ENCODE results near the gene TMEM30A. TPM values are rescaled to one million over a fixed set of nuclear protein-coding genes. Genes with fewer than 3 reads are reported as not detected.

The TMEM30A gene
- total RNA-seq, 1 donor = 126 TPM

DNA sequence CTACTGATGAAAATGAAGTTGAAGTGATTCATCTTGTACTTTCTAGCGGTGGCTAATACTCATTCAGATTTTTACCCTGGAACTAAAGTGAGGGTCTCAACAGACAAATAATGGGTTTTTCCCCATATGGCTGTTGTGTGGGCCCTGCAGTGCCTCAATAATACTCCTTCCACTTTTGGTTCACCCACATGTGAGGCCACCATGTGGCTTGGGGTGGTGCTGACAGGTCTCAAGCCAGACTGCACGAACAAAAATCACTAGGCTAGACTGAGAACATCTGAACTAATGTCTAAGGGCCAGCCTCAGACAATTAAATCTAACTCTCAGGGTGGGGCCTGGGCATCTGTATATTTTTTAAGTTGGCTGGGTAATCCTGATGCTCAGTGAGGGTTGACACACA lies 70.9 kb downstream of the TMEM30A start:
- Histone ChIP-seq H3K27me3 (ENCODE audit: insufficient read depth, low read length) (no peaks in the 10 kb centered on the region), H3K27ac (ENCODE audit: low read depth, low read length) (no peak overlapping the region), H4K20me1 (ENCODE audit: insufficient read depth, low read length) (no peaks in the 10 kb centered on the region), H3K4me2 (ENCODE audit: insufficient read depth, low read length) (no peak overlapping the region), H3K4me1 (ENCODE audit: insufficient read depth, low read length) (peaks cover 25% of the 10 kb centered on the region), H3K9me3 (ENCODE audit: low read depth, low read length) (no peaks in the 10 kb centered on the region), H2AFZ (ENCODE audit: low read length) (no peak overlapping the region), H3K79me2 (ENCODE audit: insufficient read depth, low read length) (no peaks in the 10 kb centered on the region), H3K4me3 (ENCODE audit: insufficient read depth, low read length) (no peak overlapping the region), H3K36me3 (ENCODE audit: insufficient read depth, low read length) (no peaks in the 10 kb centered on the region)
- DNase-seq (ENCODE audit: insufficient read length, low spot score, missing footprints) = no peak
- TF ChIP-seq CTCF (IDR thresholded peaks at IDR 0.05; ENCODE audit: extremely low read depth, low read depth, low read length) = no peak

GRCh38 chr6:75213112-75213511 lies 71.5 kb downstream of the TMEM30A start:
- Histone ChIP-seq H4K20me1 (ENCODE audit: insufficient read depth, low read length) (no peaks in the 10 kb centered on the region), H3K9me3 (ENCODE audit: low read depth, low read length) (no peaks in the 10 kb centered on the region), H3K36me3 (ENCODE audit: insufficient read depth, low read length) (no peaks in the 10 kb centered on the region), H3K4me3 (ENCODE audit: insufficient read depth, low read length) (no peak overlapping the region), H3K27me3 (ENCODE audit: insufficient read depth, low read length) (no peaks in the 10 kb centered on the region), H3K27ac (ENCODE audit: low read depth, low read length) (no peak overlapping the region), H3K4me1 (ENCODE audit: insufficient read depth, low read length) (peaks cover 31% of the 10 kb centered on the region), H3K79me2 (ENCODE audit: insufficient read depth, low read length) (no peaks in the 10 kb centered on the region), H2AFZ (ENCODE audit: low read length) (no peak overlapping the region), H3K4me2 (ENCODE audit: insufficient read depth, low read length) (no peak overlapping the region)
- no peak for TF ChIP-seq CTCF (IDR thresholded peaks at IDR 0.05; ENCODE audit: extremely low read depth, low read depth, low read length)
- DNase-seq (ENCODE audit: insufficient read length, low spot score, missing footprints) = no peak

DNA sequence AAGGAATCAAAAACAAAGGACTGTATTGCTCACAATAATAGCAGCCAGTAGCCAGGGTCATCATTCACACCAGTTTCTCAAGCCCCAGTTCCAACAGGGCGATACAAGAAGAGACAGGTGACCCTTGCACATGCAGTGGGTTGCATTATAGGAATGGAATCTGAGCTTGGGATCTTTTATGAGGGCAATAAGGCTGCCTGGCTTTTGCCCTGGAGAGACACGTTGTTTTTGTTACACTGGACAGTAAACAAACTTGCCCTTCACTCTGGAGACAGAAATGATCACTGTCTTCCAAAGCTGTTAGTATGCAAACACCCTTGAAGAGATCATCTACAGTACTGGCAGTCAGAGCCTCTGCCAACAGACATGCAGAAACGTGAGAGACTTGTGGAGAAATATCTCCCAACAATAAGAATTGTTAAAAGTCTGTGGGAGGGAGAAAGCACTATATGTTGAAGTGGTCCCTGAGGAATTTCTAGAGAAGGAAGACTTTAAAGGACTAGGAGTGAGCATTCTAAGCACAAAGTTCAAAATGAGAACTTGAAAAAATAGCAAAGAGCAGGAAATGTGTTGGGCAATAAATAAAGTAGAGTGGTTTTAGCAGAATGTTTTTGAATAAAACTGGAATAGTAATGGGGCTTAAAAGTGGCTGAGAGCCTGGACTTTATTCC lies 72.5 kb downstream of the TMEM30A start:
- Histone ChIP-seq H3K27me3 (ENCODE audit: insufficient read depth, low read length) (no peaks in the 10 kb centered on the region), H4K20me1 (ENCODE audit: insufficient read depth, low read length) (no peaks in the 10 kb centered on the region), H3K4me3 (ENCODE audit: insufficient read depth, low read length) (no peak overlapping the region), H3K79me2 (ENCODE audit: insufficient read depth, low read length) (no peaks in the 10 kb centered on the region), H3K27ac (ENCODE audit: low read depth, low read length) (no peak overlapping the region), H3K36me3 (ENCODE audit: insufficient read depth, low read length) (no peaks in the 10 kb centered on the region), H3K4me2 (ENCODE audit: insufficient read depth, low read length) (peak overlapping the region; percentile 27), H3K4me1 (ENCODE audit: insufficient read depth, low read length) (peaks cover 26% of the 10 kb centered on the region), H2AFZ (ENCODE audit: low read length) (no peak overlapping the region), H3K9me3 (ENCODE audit: low read depth, low read length) (no peaks in the 10 kb centered on the region)
- no peak for TF ChIP-seq CTCF (IDR thresholded peaks at IDR 0.05; ENCODE audit: extremely low read depth, low read depth, low read length)
- no peak for DNase-seq (ENCODE audit: insufficient read length, low spot score, missing footprints)

DNA sequence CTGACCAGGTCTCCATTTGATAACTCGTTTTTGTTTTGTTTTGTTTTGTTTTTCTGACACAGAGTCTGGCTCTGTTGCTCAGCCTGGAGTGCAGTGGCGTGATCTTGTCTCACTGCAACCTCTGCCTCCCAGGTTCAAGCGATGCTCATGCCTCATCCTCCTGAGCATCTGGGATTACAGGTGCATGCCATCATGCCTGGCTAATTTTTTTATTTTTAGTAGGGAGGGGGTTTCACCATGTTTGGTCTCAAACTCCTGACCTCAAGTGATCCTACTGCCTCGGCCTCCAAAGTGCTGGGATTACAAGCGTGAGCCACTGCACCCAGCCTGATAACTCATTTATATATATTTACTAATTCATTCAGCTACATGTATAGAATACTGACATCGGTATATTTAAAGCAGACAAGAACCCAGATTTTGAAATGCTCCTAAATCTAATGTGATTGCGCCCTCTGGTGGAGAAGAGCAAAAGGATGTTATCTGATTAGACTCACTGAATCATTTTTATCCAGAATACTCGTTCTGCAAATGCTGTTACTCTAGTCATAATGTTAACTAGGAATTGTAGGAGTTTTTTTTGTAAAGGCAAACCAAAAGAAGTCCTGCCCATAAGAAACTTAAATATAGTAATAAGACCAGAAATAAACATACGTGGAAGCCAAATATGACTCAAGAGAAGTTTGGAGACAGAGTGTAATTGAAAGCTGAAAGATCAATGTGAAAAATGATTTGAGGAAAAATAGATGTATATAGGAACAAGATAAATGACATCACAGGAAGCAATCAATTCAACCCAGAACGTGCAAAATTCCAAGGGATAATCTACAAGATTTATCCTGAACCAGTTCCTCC lies 73.5 kb downstream of the TMEM30A start:
- Histone ChIP-seq H3K9me3 (ENCODE audit: low read depth, low read length) (no peaks in the 10 kb centered on the region), H3K4me2 (ENCODE audit: insufficient read depth, low read length) (peak overlapping the region; percentile 25), H3K79me2 (ENCODE audit: insufficient read depth, low read length) (no peaks in the 10 kb centered on the region), H3K36me3 (ENCODE audit: insufficient read depth, low read length) (no peaks in the 10 kb centered on the region), H3K27me3 (ENCODE audit: insufficient read depth, low read length) (no peaks in the 10 kb centered on the region), H3K4me1 (ENCODE audit: insufficient read depth, low read length) (peaks cover 22% of the 10 kb centered on the region), H3K4me3 (ENCODE audit: insufficient read depth, low read length) (no peak overlapping the region), H2AFZ (ENCODE audit: low read length) (no peak overlapping the region), H3K27ac (ENCODE audit: low read depth, low read length) (no peak overlapping the region), H4K20me1 (ENCODE audit: insufficient read depth, low read length) (no peaks in the 10 kb centered on the region)
- TF ChIP-seq CTCF (IDR thresholded peaks at IDR 0.05; ENCODE audit: extremely low read depth, low read depth, low read length) = peak; percentile 80
- peak; percentile 69 for DNase-seq (ENCODE audit: insufficient read length, low spot score, missing footprints)

Data from osteoblast (primary cell).